Pancreas (tissue), 10 donors: ENCODE results near the gene THSD4. TPM values are rescaled to one million over a fixed set of nuclear protein-coding genes. Genes with fewer than 3 reads are reported as not detected.

Experiments
- ATAC-seq, 4 donors: fragments of 200-7000 bp; cut with Tn5 transposase; one replicate each; pipeline versions ENCODE4 v1.8.0 to v1.9.1; 2020; ENCODE audit warnings: mild to moderate bottlenecking in 4 of 4, moderate library complexity in 4 of 4
- DNase-seq, 6 donors: peaks; one replicate each; pipeline ENCODE4 v3.0.0-alpha.2; 2020
- FAIRE-seq: peaks from 2 replicates; lab custom pipeline; 2012; peaks lifted over from hg19 to GRCh38; lab: Jason Lieb, UNC
- H3K27ac ChIP-seq, 4 donors: fragments of 200-600 bp; sonication (generic); 1 replicate in 3 of 4; 2 replicates in 1 of 4; pipeline versions ENCODE4 v1.5.0 to v1.8.0; 2020
- H3K27me3 ChIP-seq, 4 donors: fragments of 200-600 bp; one replicate each; pipeline ENCODE4 v1.8.0; 2021
- H3K36me3 ChIP-seq, 3 donors: fragments of 200-600 bp; sonication (generic) in 1 of 3; one replicate each; pipeline versions ENCODE4 v1.5.0 to v1.8.0; 2020 to 2021
- H3K4me1 ChIP-seq, 3 donors: fragments of 200-600 bp; one replicate each; pipeline ENCODE4 v1.8.0; 2021
- H3K4me3 ChIP-seq, 4 donors: fragments of 200-600 bp; sonication (generic) in 2 of 4; one replicate each; pipeline versions ENCODE4 v1.5.0 to v1.8.0; 2020 to 2021
- H3K9me3 ChIP-seq, 4 donors: fragments of 200-600 bp; one replicate each; pipeline ENCODE4 v1.8.0; 2021
- WGBS, 2 donors: extraction: QIAGEN DNeasy Blood & Tissue Kit; methylation state at CpG; one replicate each; pipeline ENCODE4 v1.1.7; 2013; 5-methylcytosine and 5-hydroxymethylcytosine counted together
- intact Hi-C, 3 donors: fragments of 100-400 bp; cut with DNase I; formaldehyde crosslinking; loops; one replicate each; pipeline versions ENCODE4 v1.11.1 to v1.14.2; 2022
- polyA plus RNA-seq, 2 donors: library from polyadenylated mRNA; stranded (reverse); fragments of 200-250 nt; gene quantifications; one replicate each; pipeline ENCODE4 v1.2.3, GENCODE V29; 2013
- total RNA-seq, 6 donors: library from RNA; stranded (reverse); fragmentation: NEBNext Ultra II Directional in 4 of 6; extraction: Animal tissue kit (Norgen Biotek cat#: 25700) in 4 of 6; gene quantifications; one replicate each; pipeline versions ENCODE4 v1.2.1 to v1.2.4, GENCODE V29; 2021 to 2023
- TF ChIP-seq, protein P1 (sequence below), 4 donors: fragments of 200-600 bp; sonication (generic) in 3 of 4; IDR thresholded peaks; one replicate each; pipeline versions ENCODE4 v1.5.0 to v1.8.0; 2021; ENCODE audit warnings: antibody characterized with exemption in 4 of 4
- donor health status: healthy with polysubstance abuse.
- donor health status: DM: no; HTN: no; CAD: no; lungs with moderate emphysema.
- donor health status: DM: no; HTN: no; CAD: no.
- donor health status: control.
- donor health status: control.
- donor health status: Bipolar disorder and iron deficiency.
- donor health status: DM: yes; HTN: yes; CAD: no.
- donor health status: DM: no; HTN: no; CAD: no.
- donor health status: DM: no; HTN: no; CAD: no.
- donor health status: DM: yes; HTN: yes; CAD: no.

Gene THSD4
- total and polyA plus RNA-seq, 8 donors: 6.0 to 17.8 (median 13.3) TPM

DNA sequence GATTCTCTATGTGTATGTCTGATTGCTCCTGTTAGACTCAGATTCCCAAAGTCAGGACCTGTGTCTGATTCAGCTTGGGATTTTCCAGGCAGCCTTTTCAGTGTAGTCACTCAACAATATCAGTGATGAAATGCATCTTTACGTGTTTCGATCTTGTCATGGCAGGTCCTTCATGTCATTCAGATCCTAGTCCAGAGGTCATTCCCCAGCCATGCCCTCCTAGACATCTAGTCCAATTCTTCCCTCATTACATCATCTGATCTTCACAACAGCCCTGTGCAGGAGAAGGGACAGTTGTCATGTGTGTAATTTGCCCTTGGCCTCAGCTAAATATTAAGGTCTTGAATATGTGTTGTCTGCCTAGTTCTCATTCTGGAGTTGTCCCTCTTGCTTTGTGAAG is 541.9 kb downstream of the THSD4 start:
- ATAC-seq (no peak), DNase-seq (no peak), FAIRE-seq (no peak)
- Histone ChIP-seq H3K4me3 (no peak overlapping the region), H3K4me1 (peaks cover 0 to 6% (median 5%) of the 10 kb centered on the region in 3 donors), H3K9me3 (no peaks in the 10 kb centered on the region), H3K27me3 (no peaks in the 10 kb centered on the region), H3K27ac (no peak overlapping the region), H3K36me3 (no peaks in the 10 kb centered on the region)
- TF ChIP-seq, protein P1, sequence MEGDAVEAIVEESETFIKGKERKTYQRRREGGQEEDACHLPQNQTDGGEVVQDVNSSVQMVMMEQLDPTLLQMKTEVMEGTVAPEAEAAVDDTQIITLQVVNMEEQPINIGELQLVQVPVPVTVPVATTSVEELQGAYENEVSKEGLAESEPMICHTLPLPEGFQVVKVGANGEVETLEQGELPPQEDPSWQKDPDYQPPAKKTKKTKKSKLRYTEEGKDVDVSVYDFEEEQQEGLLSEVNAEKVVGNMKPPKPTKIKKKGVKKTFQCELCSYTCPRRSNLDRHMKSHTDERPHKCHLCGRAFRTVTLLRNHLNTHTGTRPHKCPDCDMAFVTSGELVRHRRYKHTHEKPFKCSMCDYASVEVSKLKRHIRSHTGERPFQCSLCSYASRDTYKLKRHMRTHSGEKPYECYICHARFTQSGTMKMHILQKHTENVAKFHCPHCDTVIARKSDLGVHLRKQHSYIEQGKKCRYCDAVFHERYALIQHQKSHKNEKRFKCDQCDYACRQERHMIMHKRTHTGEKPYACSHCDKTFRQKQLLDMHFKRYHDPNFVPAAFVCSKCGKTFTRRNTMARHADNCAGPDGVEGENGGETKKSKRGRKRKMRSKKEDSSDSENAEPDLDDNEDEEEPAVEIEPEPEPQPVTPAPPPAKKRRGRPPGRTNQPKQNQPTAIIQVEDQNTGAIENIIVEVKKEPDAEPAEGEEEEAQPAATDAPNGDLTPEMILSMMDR (IDR thresholded peaks at IDR 0.05): no peak
- intact Hi-C loops: no loop called here
- WGBS, 2 donors: 89 to 95% methylated on average over 2 of the region's 2 CpGs

DNA sequence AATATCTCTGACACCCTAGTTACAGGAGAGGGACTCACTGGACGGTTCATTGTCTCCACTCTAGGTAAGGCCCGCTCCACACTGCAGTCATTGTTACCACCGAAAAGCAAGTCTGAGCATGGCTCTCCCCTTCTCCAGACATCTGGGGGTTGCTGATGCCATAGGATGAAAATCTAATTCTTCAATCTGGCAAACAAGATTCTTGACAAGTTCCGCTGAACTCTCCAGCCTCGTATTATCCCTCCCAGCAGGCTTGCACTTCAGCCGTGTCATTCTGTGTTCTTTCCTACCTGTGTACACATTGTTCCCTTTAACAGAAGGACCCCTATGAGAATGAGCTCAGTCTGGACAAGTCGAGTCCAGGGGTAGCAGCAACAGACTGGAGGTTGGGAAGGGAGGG is 542.8 kb downstream of the THSD4 start:
- intact Hi-C loops: no loop called here
- no peaks in the 10 kb centered on the region for H3K9me3 ChIP-seq
- 76 to 83% methylated on average over 7 of the region's 7 CpGs for WGBS, 2 donors
- FAIRE-seq (no peak), DNase-seq (no peak), ATAC-seq (no peak)
- H3K4me1 ChIP-seq: peaks cover 0 to 6% (median 5%) of the 10 kb centered on the region in 3 donors
- no peaks in the 10 kb centered on the region for H3K36me3 ChIP-seq
- H3K27ac ChIP-seq: no peak overlapping the region
- TF ChIP-seq, protein P1 (IDR thresholded peaks at IDR 0.05): no peak
- no peaks in the 10 kb centered on the region for H3K27me3 ChIP-seq
- H3K4me3 ChIP-seq: no peak overlapping the region

DNA sequence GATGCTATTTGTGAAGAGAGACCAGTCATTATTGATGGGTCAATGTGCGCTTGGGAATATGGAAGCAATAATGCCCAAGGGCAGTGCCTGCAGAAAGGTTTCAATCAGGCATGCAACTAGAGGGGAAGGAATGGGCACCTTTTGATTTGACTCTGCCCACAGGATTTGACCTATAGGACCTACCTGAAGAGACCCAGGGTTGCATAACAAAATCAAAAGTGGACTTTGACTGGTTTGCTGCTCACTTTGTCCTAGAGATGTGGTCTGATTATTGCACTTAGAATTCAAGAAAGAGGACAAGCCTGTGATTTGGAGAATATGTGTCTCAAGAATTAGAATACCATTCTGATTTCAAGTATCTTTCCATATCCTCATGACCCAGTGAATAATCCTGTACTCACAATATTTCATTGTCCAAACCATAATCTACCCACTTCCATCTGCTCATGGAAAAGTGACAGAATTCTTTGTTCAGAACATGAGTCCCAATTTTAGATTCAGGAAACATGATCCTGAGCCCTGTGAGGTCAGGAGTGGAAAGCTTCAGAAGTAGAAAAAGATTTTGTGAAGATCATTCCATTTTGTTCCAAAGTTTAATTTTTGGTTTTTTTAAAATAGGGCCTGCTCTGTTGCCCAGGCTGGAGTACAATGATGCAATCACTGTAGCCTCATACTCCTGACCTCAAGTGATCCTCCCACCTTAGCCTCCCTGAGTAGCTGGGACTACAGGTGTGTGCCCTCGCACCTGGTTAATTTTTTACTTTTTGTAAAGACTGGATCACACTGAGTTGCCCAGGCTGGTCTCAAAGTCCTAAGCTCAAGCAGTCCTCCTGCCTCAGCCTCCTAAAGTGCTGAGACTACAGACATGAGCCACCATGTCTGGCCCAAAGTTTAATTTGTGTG is 543.8 kb downstream of the THSD4 start:
- H3K27me3 ChIP-seq: no peaks in the 10 kb centered on the region
- WGBS, 2 donors: 78 to 84% methylated on average over 2 of the region's 2 CpGs
- H3K36me3 ChIP-seq: no peaks in the 10 kb centered on the region
- no peak overlapping the region for H3K4me3 ChIP-seq
- DNase-seq (no peak), FAIRE-seq (no peak), ATAC-seq (no peak)
- intact Hi-C loops: no loop called here
- TF ChIP-seq, protein P1 (IDR thresholded peaks at IDR 0.05): no peak
- peaks cover 0 to 6% (median 5%) of the 10 kb centered on the region in 3 donors for H3K4me1 ChIP-seq
- no peak overlapping the region for H3K27ac ChIP-seq
- no peaks in the 10 kb centered on the region for H3K9me3 ChIP-seq

DNA sequence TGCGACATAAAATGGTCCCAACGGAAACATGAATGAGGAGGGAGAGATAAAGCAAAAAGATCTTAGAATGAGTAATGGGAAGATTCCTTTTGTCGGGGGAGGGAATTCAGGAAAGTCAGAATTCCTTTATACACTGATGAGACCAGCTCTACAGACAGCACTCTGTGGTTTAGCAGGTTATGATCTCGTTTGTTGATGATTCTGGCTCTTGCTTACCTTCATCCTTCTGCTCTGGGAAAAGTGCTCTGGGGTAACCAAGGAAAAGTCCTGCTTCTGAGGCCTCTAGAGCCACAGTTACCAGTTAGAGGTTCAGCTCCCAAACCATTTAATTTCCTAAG is 544.4 kb downstream of the THSD4 start:
- no peak for DNase-seq
- Histone ChIP-seq H3K36me3 (no peaks in the 10 kb centered on the region), H3K9me3 (no peaks in the 10 kb centered on the region), H3K27me3 (no peaks in the 10 kb centered on the region), H3K4me1 (peaks cover 0 to 5% (median 1%) of the 10 kb centered on the region in 3 donors), H3K27ac (no peak overlapping the region), H3K4me3 (no peak overlapping the region)
- no peak for ATAC-seq
- intact Hi-C loops: no loop called here
- 70 to 84% methylated on average over 4 of the region's 4 CpGs for WGBS, 2 donors
- FAIRE-seq: no peak
- TF ChIP-seq, protein P1 (IDR thresholded peaks at IDR 0.05): no peak

DNA sequence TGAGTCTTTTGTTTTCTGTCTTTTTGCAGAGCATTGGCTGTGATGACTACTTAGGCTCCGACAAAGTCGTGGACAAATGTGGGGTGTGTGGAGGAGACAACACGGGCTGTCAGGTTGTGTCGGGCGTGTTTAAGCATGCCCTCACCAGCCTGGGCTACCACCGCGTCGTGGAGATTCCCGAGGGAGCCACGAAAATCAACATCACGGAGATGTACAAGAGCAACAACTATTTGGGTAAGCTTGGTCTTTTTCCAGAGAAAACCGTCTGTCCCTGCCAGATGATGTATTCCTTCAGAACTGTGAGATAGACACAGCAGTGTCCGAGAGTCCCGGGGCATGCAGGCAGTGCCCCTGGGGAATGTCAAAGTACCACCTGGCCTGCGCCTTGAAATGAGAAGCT is 545.2 kb downstream of the THSD4 start:
- Histone ChIP-seq H3K27ac (no peak overlapping the region), H3K27me3 (no peaks in the 10 kb centered on the region), H3K4me3 (no peak overlapping the region), H3K36me3 (no peaks in the 10 kb centered on the region), H3K9me3 (no peaks in the 10 kb centered on the region), H3K4me1 (peaks cover 0 to 3% (median 0%) of the 10 kb centered on the region in 3 donors)
- intact Hi-C loops: no loop called here
- ATAC-seq (no peak), DNase-seq (no peak), FAIRE-seq (no peak)
- TF ChIP-seq, protein P1 (IDR thresholded peaks at IDR 0.05): no peak
- 73 to 81% methylated on average over 15 of the region's 15 CpGs for WGBS, 2 donors
